ENCODE measurements around the gene VPS26A.
"Not testable (repeated sequence)": the region's sequence is repeated elsewhere in the genome, so short reads cannot be mapped to it uniquely, and the experiment has no call there.

Gene VPS26A

DNA sequence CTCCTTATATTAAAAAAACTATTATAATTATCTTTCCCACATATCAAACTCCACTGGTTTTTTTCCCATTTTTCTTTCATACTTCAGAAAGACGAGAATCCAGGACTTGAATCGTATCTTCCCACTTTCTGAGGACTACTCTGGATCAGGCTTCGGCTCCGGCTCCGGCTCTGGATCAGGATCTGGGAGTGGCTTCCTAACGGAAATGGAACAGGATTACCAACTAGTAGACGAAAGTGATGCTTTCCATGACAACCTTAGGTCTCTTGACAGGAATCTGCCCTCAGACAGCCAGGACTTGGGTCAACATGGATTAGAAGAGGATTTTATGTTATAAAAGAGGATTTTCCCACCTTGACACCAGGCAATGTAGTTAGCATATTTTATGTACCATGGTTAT is 20.2 kb upstream of the VPS26A start:
- DNase-seq (ENCODE audit: low read depth): no peak

DNA sequence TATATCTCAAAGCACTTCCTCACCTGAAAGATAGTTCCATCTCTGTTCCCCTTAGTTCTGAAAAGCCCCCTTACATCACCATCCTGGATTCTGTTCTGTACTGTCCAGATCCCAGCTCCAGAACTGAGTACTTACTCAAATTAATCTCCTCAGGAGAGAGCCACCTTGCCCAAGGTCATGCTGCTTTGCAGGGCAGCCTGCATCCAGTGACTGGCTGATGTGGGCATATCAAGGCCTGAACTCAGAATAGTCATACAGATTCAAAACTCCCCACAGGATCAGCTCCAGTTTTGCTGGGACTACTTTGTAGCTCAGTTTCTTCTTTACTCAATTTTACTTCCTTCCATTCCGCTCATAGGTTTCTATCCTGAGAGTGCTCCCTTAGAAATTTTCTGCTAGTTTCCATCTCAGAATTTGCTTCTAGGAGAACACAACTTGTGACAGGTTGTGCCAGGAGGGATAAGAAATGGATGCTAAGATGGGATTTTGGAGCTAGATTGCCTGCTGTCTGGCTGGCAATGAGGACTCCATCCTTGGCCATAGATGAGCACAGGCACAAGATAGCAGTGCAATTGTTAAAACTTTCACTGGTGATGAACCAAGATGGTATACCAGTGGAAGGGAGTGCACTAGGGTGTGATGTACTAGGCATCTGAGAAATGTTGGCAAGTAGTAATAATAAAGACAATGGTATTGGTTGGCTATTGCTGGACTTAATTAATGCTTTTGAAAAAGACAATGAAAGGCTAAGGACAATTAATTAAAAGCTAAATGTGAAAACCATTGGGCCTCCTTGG is 18.8 kb upstream of the VPS26A start:
- DNase-seq (ENCODE audit: low read depth): no peak

DNA sequence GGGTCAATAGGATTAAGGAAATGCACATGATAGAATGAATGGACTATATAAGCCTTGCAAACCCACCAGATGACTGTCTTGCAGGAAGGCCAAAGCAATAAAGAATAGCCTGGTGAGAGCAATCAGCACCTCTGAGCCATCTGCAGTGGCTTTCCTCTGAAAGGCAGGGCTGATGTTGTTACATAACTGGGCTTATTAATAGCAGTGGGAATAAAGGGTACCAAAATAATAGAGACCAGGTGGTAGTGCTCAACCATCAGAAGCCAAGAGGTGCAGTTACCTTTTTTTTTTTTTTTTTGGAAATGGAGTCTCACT is 16.8 kb upstream of the VPS26A start:
- no peak for DNase-seq (ENCODE audit: low read depth)

DNA sequence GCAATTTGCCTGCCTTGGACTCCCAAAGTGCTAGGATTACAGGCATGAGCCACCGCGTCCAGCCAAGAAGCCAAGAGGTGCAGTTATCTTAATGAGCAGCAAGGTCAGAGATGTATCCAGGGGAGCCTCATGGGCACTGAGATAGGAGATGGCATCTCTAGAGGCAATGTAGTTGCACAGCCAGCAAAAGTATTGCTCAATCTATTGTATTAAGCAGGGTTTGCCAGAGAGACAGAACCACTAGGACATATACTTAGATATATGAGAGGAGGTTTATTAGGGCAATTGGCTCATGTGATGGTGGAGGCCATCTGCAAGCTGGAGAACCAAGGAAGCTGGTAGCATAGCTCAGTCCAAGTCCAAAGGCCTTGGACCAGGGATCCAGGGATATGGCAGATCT is 16.3 kb upstream of the VPS26A start:
- DNase-seq (ENCODE audit: low read depth): no peak

DNA sequence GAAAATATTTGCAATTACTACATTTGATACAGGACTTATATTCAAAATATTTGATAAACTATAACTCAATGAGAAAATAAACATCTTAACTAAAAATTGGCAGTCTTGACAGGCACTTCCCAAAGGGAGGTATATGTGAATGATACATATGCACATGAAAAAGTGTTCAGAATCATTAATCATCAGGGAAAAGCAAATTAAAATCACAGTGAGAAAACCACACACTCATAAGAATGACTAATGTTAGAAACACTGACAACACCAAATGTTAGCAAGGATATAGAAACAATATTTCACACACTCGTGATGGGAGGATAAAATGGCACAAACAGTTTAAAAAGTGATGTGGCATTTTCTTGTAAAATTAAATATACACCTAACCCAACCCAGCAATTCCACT is 4.1 kb upstream of the VPS26A start:
- DNase-seq (ENCODE audit: low read depth): no peak

DNA sequence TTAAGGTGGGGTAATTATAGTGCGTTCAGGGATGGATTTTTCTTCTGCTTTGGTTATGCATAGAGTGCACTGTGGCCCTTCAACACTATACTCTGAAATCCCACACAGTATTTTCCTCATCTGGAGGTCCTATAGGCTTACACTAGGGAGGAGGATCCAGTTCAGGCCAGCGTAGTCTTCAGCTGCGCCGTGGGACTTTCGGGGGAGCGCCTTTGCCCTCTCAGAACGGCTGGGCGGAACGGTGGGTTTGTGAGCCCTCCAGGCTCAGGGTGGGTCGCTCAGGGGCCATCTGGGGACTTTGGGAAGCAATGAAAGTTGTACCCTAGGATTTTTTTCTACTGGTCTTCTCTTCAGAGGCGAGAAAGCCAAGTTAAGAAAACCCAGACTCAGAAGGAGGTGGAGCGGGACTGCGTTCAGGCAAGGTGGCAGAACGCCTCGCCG is 652 bp upstream of the VPS26A start:
- peak; percentile 43 for DNase-seq (ENCODE audit: low read depth)

DNA sequence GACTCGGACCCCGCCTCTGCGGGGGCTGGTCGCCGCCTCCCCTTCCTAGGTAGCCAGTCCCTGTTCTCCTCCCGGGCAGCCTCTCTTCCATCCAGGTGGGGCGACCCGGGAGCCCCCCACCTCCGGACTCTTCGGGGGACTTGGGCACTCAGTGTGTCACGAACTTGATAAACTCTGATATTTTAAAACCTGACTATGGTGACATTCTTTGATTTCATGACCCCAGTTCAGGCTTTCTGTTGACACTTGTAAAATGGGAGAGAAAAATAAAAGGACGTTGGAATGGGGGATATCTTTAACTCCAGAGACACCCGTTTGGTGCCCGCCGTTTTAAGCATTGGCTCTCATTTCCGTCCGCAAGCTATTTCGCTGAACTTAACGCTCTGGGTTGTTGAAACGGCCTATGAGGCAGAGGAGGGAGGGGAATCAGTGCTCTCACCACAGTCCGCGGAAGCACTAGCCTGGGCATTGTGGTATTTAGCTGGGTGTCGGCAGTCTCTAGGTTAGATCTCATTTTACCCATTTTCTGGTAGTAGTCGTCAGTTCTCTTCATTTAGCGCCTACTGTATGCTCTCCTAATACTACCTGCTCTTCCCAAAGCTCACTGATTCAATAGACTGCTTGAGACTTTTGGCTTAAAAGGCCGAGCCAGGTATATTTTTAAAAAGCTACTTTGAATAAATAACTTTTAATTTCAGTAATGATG is 738 bp downstream of the VPS26A start:
- peak; percentile 23 for DNase-seq (ENCODE audit: low read depth)

DNA sequence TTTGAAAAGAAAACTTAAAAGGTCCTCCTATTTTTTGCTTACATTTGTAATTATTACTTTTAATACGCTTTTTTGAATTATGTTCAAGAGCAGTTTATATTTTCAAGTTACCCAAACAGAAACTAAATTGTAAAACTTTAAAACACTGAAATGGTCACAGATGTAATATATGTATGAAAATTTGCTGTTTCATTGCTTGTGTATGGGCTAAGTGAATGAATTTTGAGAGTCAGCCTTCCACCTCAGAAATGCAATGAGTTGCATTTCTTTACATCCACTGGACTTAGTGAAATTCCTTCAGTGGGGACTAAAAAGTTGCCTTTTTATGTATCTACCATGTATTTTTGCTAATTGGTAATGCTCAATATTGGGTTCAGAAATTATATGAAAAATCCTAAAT is 1.6 kb downstream of the VPS26A start:
- DNase-seq (ENCODE audit: low read depth): no peak

DNA sequence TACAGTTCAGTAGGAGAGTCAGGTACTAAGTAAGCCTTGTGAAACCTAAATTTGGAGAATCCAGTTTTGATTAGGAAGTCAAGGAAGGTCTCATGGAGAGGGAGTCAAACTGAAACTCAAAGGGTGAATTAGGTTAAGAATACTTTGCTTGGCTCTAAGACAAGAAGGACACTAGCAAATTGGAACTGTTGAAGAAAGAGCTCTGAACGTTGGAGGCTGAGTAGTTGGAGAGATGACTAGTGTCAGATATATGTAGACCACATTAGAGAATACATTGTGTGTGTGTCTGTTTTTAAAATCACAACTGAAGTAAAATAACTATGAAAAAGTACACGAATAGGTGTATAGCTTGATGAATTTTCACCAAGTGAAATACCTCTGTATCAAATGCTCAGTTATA is 6.3 kb downstream of the VPS26A start:
- no peak for DNase-seq (ENCODE audit: low read depth)

DNA sequence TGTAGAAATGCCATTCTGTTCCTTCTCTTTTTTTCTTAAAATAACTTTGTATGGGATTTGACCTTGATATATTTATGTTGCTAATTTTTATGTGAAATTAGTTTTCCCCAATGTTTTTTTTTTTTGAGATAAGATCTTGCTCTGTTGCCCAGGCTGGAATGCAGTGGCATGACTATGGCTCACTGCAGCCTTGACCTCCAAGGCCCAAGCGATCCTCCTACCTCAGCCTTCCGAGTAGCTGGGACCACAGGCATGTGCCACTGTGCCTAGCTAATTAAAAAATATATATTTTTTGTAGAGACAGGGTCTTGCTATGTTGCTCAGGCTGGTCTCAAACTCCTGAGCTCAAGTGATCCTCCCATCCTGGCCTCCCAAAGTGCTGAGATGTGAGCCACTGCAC is 16.0 kb downstream of the VPS26A start:
- DNase-seq (ENCODE audit: low read depth): no peak

DNA sequence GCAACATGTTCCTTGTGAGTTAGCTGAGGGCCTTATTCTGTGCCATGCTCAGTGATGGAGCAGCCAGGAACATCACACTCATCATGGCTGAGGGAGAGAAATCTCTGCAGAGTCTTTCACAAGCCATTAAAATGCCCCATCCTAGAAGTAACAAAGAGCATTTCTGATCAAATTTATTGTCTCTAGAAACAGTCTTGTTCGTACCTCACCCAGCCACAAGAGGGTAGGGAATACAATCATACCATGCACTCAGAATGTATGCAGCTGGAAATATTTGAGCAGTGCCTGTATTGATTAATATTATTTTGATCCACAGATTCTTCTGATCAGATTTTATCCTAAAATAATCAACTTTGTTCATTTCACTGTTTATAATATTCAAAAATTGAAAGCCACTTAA is 17.3 kb downstream of the VPS26A start:
- no peak for DNase-seq (ENCODE audit: low read depth)

DNA sequence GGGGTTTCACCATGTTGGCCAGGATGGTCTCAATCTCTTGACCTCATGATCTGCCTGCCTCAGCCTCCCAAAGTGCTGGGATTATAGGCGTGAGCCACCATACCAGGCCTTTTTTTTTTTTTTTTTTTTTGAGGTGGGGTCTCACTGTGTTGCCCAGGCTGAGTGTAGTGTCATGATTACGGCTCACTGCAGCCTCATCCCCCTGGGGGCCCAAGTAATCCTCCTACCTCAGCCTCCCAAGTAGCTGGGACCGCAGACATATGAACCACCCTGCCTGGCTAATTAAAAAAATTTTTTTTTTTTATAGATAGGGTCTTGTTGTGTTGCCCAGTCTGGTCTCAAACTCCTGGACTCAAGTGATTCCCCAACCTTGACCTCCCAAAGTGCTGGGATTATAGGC is 18.1 kb downstream of the VPS26A start:
- DNase-seq (ENCODE audit: low read depth): not testable (repeated sequence)

DNA sequence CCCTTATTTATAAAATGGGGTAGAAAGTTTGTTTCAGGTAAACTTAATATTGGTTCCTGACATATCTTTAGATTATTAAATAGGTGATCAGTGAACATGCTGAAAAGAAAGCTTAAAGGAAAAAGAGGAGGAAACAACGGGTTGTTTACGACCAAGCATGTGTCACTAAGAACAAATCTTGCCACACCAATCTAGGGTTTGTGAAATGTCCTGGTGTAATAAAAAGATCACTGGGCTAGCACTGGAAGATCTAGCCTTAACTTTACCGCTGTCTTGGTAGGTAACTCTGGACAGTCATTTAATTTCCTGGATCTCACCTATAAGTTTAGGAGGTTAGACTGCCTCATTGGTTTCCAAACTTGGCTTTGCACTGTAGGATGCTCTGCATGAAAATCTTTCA is 19.0 kb downstream of the VPS26A start:
- DNase-seq (ENCODE audit: low read depth): no peak

DNA sequence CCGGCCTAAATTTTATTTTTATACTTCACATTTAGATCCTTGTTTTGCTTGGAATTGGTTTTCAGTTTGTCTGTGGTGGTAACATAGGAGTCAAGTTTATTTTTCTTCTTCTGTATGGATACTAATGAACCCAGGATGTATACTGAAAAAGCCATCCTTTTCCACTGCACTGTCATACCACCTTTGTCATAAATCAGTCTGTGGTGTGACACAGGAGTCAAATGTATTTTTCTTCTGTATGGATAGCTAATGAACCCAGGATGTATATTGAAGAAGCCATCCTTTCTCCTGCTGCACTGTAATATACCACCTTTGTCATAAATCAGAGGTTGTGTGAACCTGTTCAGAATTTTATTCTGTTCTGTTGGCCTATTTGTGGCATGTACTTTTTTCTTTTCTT is 21.4 kb downstream of the VPS26A start:
- no peak for DNase-seq (ENCODE audit: low read depth)

DNA sequence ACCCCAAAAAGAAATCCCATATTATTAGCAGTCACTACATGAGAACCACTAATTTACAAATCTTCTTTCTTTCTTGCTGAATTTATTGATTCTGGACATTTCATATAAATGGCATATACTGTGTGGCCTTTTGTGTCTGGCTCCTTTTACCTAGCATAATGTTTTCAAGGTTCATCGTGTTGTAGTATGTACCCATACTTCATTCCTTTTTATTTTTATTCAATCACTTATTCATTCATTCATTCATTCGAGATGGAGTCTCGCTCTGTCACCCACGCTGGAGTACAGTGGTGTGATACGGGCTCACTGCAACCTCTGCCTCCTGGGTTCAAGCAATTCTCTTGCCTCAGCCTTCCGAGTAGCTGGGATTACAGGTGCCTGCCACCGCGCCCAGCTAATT is 21.9 kb downstream of the VPS26A start:
- no peak for DNase-seq (ENCODE audit: low read depth)

DNA sequence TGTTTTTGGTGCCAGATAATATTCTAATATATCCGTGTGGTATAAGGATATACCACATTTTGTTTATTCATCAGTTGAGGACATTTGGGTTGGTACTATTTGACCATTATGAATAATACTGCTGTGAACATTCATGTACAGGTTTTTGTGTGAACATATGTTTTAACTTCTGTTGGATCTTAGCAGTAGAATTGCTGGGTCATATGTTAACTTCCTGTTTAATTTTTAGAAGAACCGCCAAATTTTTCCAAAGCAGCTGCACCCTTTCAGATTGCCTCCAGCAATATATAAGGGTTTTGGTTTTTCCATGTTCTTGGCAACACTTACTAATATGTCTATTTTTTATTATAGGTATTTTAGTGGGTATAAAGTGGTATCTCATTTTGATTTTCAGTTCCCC is 22.8 kb downstream of the VPS26A start:
- DNase-seq (ENCODE audit: low read depth): no peak

DNA sequence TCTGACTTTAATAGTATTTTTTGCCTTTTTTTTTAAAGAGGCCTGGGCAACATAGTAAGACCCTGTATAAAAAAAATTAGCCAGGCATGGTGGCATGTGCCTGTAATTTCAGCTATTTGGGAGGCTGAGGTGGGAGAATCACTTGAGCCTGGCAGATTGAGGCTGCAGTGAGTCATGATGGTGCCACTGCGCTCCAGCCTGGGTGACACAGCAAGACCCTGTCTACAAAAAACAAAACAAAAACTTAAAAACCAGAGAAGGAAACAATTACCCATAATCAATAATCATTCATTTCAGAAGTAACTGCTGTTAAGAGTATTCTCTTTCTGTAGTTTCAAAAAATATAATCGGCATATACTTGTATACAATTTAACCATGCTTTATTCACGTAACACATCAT is 28.0 kb downstream of the VPS26A start:
- no peak for DNase-seq (ENCODE audit: low read depth)

DNA sequence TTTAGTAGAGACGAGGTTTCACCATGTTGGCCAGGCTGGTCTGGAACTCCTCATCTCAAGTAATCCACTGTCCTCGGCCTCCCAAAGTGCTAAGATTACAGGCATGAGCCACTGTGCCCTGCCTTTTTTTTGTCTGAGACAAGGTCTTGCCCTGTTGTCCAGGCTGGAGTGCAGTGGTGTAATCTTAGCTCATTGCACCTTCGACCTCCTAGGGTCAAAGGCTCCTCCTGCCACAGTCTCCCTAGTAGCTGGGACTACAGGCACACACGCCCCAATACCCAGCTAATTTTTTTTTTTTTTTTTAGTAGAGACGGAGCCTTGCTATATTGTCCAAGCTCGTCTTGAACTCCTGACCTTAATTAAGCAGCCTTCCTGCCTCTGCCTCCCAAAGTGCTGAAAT is 29.2 kb downstream of the VPS26A start:
- DNase-seq (ENCODE audit: low read depth): no peak

DNA sequence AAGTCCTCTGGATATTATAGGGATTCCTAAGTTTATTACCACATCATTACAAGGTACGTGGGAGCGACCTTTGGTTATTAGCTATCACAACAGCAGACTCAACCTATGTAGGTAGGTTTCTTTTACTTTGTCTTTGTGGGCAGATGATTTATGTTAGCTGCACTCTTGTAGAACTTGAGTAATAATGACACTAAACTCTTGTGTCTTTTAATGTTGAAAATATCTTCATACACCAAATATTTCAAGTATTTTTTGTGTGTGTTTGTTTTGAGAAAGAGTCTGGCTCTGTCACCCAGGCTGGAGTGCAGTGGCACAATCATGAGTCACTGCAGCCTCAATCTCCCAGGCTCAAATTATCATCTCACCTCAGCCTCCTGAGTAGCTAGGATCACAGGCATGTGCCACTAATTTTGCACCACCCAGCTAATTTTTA is 36.8 kb downstream of the VPS26A start:
- no peak for DNase-seq (ENCODE audit: low read depth)

DNA sequence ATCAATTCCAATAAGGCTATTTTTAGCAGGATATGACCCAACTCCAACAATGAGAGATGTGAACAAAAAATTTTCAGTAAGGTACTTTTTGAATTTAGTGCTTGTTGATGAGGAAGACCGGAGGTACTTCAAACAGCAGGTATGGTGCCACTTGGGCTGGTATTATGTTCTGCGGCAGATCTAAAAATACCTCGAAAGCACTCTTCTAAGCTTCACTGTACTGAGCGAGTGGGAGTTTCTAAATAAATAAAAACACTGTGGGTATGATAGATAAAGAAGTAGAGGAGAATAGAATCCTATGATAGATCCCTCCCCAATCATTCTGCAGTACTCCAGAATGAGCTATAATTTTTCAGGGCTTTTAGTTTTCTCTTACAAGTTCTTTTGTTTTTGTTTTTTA is 44.5 kb downstream of the VPS26A start:
- DNase-seq (ENCODE audit: low read depth): no peak

DNA sequence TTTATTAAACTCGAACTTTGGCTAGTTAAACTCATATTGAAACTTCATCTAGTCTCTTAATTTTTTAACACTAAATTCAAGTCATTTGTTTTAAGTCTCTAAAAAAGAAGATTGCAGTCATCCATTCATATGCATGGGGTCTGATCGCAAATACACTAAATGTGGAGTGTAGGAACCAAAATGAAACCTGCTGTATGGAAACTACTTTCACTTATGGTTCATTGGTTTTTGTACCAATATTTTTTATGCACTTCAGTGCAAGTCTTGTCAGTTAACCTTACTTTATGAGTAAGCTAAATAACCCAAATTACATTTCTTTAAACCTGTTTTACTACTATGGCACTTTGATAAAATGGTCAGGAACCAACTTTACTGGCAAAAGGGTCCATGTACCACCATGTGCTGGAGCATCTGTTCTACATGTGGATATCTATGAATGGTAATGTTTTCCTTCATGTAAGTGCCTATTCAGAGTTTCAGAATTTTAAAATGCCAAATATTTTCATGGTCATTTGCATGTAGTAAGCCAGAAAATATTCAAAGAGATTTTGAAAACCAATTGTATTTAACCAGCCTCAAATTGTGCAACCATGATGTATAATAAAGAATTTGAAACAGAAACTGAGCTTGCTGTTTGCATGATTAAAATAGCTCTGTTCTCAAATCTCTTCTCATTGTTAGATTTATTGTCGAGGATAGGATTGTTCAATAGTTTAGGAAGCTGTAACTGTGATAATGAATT is 48.4 kb downstream of the VPS26A start:
- no peak for DNase-seq (ENCODE audit: low read depth)

DNA sequence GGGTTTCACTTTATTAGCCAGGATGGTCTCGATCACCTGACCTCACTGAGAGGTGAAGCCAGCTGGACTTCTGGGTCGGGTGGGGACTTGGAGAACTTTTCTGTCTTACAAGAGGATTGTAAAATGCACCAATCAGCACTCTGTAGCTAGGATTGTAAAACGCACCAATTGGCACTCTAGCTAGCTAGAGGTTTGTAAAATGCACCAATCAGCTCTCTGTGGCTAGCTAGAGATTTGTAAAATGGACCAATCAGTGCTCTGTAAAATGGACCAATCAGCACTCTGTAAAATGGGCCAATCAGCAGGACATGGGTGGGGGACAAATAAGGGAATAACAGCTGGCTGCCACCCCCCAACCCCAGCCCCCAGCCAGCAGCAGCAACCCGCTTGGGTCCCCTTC is 51.3 kb downstream of the VPS26A start:
- not testable (repeated sequence) for DNase-seq (ENCODE audit: low read depth)

DNA sequence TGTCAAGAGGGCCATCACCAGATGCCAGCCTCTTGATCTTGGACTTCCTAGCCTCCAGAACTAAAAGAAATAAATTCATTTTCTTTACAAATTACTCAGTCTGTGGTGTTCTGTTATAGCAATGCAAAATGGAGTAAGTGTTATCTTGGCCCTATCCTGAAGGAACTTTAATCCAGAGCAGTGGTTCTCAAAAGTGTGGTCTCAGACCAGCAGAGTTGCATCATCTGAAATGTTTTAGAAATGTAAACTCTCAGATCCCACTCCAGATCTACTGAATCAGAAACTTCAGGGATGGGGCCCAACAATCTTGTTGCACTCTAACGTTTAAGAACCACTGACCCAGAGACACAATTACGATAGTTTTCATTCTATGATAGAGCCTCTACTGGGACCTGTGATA is 52.8 kb downstream of the VPS26A start:
- DNase-seq (ENCODE audit: low read depth): no peak

Measured in fibroblast of the conjunctiva (primary cell).